Measurements from ENCODE around the gene ADGRG1.

DNA sequence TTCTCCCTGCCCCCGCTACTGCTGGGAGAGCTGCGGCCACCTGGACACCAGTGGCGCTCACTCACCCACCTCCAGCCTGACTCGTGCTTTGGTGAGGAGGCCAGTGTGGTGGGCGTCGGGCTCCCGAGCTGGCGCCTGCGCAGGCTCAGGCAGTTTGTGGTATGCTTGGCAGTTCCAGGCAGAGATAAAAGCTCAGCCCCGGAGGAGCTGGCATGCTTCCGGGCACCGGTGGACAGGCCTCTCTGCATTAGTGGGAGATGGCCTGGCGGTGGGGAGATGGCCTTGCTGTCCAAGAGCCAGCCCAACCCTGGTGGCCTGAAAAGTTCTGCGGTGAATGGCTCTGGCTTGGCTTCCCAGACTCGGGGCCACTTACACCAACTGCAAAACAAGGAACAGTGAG, 4.1 kb downstream of the ADGRG1 start:
- TF ChIP-seq, protein P1, sequence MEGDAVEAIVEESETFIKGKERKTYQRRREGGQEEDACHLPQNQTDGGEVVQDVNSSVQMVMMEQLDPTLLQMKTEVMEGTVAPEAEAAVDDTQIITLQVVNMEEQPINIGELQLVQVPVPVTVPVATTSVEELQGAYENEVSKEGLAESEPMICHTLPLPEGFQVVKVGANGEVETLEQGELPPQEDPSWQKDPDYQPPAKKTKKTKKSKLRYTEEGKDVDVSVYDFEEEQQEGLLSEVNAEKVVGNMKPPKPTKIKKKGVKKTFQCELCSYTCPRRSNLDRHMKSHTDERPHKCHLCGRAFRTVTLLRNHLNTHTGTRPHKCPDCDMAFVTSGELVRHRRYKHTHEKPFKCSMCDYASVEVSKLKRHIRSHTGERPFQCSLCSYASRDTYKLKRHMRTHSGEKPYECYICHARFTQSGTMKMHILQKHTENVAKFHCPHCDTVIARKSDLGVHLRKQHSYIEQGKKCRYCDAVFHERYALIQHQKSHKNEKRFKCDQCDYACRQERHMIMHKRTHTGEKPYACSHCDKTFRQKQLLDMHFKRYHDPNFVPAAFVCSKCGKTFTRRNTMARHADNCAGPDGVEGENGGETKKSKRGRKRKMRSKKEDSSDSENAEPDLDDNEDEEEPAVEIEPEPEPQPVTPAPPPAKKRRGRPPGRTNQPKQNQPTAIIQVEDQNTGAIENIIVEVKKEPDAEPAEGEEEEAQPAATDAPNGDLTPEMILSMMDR (conservative IDR thresholded peaks at IDR 0.05): no peak
- no peak for TF ChIP-seq EZH2 (IDR thresholded peaks at IDR 0.05; ENCODE audit: low read depth)
